Measurements from ENCODE around the gene GMPPA.

Gene GMPPA

DNA sequence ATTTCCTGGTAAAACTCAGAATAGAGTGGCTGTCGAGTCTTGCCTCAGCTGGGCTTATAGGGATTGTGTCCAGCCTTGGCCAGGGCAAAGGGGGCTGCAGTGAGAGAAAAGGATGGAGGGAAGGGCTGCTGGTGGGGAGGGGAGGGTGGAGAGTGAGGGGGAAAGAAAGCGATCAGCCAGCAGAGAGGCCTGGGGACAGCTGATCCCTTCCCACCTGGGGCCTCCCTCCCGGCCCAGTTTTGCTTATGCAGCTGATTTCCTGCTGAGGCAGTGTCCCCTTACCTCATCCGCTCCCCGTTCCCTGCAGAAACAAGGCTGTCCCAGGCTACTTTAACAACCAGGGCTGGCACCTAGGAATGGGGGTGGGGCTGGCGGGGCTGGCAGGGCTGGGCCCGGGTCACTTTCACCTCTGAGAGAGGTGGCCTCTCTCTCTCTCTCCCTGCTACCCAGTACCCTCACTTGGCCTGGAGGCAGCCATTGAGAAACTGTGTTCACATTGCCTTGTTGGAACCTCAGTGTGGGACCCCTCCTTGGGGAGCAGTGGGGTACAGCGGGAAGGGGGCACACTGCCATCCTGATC, 12.2 kb upstream of the GMPPA start:
- DNase-seq, result no peak

DNA sequence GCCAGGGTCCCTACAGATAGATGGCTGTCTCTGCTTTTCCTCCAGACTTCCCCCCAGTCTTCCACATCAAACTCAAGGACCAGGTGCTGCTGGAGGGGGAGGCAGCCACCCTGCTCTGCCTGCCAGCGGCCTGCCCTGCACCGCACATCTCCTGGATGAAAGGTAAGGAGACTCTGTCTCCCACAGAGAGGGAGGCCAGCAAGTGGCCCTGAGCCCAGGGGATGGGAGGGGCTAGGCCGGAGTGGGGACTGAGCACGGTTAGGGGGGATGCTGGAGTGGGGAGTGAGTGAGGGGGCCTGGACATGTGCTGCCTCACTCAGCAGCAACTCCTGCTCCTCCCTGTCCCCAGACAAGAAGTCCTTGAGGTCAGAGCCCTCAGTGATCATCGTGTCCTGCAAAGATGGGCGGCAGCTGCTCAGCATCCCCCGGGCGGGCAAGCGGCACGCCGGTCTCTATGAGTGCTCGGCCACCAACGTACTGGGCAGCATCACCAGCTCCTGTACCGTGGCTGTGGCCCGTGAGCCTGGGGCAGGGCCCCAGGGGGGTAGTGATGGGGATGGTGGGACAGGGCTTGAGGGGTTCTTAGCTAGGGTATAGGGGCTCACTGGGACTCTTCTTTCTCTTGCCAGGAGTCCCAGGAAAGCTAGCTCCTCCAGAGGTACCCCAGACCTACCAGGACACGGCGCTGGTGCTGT, 10.4 kb upstream of the GMPPA start:
- no peak for DNase-seq

DNA sequence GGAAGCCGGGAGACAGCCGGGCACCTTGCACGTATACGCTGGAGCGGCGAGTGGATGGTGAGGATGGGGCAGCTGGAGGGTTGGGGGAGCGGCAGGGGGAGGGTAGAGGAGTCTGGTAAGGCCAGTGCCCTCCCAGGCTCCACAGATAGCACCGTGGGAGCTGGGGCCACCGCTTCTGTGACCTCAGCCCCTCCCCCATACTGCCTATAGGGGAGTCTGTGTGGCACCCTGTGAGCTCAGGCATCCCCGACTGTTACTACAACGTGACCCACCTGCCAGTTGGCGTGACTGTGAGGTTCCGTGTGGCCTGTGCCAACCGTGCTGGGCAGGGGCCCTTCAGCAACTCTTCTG, 9.9 kb upstream of the GMPPA start:
- no peak for DNase-seq

DNA sequence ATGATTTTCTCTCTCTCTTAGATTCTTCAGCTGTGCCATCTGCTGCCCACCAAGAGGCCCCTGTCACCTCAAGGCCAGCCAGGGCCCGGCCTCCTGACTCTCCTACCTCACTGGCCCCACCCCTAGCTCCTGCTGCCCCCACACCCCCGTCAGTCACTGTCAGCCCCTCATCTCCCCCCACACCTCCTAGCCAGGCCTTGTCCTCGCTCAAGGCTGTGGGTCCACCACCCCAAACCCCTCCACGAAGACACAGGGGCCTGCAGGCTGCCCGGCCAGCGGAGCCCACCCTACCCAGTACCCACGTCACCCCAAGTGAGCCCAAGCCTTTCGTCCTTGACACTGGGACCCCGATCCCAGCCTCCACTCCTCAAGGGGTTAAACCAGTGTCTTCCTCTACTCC, 9.4 kb upstream of the GMPPA start:
- DNase-seq, result no peak

DNA sequence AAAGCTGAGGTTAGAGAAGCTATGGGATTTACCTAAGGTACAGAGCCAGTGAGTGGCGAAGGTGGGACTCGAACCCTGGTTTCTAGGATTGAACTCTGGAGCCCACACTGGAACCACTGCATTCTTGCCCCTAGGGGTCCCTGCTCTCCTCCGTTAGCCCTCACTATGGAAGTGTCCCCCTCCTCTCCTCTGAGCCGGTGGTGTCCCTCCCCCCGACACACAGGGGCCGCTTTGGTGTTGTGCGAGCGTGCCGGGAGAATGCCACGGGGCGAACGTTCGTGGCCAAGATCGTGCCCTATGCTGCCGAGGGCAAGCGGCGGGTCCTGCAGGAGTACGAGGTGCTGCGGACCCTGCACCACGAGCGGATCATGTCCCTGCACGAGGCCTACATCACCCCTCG, 8.5 kb upstream of the GMPPA start:
- no peak for DNase-seq

DNA sequence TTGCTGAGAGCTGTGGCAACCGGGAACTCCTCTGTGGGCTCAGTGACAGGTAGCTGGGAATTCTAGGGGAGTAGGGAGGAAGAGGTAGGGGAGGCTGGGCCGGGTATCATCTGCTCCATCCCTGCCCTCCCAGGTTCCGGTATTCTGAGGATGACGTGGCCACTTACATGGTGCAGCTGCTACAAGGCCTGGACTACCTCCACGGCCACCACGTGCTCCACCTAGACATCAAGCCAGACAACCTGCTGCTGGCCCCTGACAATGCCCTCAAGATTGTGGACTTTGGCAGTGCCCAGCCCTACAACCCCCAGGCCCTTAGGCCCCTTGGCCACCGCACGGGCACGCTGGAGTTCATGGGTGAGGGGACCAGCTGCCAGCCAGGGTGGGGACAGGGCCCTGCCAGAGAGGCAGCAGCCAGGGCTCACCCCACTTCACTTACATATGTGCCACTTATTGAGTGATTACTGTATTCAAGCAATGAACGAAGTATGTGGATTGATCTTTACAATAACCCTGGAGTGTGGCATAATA, 8.0 kb upstream of the GMPPA start:
- no peak for DNase-seq

DNA sequence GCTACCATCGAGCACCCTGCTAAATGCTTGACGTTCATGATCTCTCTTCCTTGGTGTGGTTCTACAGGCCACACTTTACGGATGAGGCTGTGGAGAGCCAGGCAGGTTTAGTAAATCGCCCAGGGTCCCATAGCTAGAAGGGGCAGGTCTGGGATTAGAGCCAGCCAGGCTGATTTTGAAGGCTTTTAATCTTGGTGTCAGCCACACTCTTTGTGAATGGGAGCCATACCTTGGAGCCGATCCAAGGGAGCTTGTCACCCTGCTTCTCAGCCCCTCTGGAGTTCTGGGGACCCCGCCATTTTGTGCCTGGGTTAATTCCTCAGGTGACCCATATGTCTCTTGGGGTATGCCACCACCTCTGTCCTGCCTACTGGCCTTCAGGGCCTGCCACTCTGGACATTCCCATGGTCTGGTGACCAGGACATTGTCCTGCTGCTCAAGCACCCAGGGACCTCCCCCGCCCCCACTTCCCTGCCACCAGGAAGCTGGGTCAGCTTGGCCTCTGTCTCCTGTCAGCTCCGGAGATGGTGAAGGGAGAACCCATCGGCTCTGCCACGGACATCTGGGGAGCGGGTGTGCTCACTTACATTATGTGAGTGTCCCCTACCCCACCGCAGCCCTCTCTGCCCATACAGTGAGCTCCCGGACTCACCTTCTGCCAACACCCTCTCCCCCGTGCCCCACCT, 7.3 kb upstream of the GMPPA start:
- no peak for DNase-seq

DNA sequence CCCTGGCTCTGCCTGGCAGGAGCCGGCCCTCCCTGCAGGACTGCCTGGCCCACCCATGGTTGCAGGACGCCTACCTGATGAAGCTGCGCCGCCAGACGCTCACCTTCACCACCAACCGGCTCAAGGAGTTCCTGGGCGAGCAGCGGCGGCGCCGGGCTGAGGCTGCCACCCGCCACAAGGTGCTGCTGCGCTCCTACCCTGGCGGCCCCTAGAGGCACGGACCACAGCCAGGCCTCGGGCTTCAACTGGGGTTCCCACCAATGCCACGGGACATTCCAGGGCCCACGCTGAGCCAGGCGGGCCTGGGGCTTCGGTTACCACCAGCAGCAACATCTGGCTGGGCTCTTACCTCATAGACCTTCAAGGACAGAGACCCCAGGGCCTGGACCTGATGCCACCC, 6.1 kb upstream of the GMPPA start:
- DNase-seq, result no peak

DNA sequence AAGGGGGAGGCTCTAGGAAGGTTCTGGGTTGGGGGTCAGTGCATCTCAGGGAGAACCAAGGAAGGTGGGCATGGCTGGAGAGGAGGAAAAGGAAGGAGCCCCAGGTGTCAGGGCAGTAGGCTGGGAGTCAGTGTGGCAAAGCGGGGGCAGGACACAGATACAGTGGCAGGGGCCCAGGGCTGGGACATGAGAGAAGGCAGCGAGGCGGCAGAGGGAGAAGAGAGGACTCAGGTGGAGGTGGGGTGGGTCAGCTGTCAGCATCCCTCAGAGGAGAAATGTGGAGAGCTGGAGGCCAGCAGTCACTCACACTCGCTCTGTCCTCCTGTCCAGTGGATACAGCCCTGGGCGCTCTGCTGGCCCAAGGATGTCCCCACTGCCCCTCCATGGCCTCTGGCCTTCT, 5.6 kb upstream of the GMPPA start:
- DNase-seq, result no peak

DNA sequence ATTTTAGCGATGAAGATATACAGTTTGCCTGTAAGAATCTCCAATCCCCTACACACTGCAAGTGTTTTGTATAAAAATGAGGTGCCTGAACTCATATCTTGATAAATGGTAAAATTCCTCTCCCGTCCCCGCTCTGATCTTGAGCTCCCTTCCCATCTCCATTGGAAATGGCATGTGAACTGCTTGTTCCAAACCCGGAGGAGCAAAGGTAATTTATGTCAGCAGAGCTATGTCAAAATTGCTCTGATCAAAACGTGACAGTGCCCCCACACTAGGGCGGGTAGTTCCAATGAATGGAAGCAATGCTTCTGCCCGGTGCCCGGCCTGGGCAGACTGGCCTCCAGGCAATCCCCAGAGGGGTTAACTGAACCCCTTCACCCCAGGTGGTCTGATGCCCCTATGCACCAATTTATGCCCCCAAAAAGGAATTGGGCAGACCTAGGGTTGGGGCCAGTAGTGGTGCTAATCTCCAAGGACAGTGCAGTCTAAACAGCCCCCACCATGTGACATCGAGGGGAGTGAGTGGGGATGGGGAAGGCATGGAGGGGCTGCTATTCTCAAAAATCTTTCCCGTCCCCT, 3.6 kb upstream of the GMPPA start:
- DNase-seq, result no peak

DNA sequence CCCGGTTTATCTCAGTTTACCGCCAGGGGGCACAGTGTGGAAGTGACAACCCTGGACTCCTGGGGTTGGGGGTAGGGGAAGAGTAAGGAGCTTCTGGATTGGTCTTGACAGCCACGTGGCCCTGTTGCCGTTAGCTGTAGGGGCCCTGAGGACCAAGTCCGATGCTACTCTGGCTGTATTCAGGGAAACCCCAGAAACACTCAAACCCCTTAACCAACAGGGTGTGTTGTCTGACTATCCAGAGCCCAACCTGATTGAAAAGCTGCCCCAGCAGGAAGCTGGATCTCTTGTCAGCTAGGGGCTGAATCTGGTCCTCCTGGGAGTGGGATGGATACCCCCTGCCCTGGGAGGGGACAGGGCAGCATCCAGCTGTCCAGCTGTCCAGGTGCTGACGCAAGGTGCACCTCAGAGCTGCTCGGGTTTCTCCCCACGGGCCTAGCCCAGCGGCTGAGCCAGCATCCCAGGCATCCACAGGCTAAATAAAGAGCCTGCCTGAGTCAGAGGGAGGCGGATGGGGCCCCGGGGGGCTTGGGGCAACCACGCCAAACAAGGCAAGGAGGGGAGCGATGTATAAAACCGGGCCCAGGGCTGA, 3.1 kb upstream of the GMPPA start:
- no peak for DNase-seq

DNA sequence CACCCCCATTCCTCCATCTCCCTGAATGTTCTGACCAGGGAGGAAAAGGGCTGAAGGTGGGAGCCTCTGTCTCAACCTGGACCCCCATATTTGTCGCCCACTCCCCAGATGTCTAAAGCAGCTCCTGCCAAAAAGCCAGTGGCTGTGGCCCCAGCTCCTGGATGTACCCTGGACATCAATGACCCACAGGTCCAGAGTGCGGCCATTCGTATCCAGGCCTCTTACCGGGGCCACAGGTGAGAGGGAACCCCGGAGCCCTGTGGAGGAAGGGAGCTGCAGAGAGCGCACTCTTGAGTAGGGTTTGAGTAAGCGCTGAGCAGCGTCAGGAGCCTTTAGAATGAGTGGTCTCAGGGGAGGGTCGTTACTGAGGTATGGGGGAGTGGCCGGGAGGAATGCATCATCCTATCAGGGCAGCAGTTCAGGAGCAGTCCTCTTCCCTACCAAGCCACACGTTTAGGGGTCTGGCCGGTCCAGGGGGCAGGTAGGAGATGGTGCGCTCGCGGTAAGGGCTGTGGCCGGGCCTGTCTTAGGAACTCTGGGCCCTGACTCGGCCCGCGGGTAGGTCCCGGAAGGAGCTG, 2.4 kb upstream of the GMPPA start:
- DNase-seq, result no peak

DNA sequence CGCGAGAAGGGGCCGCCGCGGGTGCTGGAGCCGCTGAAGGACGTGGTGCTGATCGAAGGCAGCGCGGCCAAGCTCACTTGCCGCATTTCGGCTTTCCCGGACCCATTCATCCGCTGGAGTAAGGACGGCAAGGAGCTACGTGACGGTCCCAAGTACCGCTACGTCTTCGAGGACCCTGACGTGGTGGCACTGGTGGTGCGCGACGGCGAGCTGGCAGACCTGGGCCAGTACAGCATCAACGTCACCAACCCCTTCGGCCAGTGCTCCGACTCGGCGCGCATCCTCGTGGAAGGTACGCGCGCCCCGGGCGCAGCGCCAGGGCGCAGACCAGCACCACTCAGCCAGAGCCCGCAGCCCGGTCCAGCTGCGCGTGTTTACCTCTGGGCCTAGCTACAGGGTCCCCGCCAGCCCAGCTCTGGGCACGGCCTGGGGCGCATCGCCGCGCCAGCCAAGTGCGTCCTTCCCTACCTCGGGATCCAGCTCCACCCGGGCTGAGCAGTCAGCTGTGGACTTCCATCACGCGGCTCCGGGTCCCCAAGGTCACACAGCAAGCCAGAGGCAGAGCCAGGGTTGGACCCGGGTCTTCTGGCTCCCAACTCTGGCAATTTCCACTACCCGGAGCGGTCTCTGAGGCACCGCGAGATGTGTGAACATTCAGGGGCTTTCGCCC, 1.7 kb upstream of the GMPPA start:
- no peak for DNase-seq

DNA sequence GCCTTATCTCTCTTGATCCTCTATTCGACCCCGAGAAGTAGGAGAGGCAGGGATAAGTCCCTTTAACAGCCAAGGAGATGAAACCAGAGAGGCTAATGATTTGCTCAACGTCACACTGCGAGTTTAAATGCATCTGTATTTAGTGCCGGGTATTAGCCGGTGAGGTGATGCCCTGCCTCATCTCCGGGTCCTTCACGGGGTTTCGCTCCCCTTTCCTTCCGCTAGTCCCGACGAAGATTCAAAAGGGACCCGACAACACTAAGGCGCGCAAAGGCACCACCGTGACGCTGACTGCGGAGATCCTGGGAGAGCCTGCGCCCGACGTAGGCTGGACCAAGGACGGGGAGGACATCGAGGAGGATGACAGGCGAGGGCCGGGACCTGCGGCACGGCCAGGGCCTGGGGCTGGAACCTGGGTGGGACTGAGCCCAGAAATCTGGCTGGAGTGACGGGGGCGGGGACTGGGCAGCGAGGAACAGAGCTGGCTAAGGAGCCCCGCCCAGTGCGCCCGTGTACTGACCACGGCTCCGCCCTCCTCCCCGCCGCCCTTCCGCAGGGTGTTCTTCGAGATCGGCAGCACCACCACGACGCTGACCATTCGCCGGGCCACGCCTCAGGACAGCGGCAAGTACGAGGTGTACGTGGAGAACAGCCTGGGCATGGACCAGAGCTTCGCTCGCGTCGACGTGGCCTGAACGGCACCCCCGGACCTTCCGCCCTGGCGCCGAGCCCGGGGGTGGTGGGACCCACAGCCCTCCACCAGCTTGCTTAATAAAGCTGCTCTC, 1.0 kb upstream of the GMPPA start:
- no peak for DNase-seq

DNA sequence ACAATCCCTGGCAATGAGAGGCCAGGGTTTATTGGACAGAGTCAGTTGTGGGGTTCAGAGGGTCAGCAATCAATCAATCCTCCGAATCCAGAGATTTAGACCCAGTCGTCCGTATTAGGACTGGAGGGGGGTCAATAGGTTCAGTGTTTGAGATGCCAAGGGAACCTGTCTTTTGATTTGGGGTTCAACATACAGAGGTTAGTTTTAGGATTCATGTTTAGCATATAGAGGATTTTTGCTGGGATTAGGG, 292 bp downstream of the GMPPA start:
- no peak for DNase-seq

DNA sequence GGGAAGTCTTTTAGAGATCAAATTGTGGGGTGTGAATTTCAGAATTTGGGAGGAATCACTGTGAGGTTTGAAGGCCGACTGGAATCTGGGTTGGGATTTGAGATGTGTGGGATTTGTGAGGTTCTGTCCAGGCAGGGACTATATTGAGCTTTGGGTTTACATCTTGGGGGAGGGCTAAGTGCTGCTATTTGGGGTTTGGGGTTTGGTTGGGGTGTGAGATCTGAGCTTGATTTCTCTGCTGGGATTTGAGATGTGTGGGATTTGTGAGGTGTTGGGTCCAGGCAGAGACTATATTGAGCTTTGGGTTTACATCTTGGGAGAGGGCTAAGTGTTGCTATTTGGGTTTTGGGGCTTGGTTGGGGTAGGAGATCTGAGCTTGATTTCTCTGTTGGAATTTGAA, 864 bp downstream of the GMPPA start:
- DNase-seq, result no peak

DNA sequence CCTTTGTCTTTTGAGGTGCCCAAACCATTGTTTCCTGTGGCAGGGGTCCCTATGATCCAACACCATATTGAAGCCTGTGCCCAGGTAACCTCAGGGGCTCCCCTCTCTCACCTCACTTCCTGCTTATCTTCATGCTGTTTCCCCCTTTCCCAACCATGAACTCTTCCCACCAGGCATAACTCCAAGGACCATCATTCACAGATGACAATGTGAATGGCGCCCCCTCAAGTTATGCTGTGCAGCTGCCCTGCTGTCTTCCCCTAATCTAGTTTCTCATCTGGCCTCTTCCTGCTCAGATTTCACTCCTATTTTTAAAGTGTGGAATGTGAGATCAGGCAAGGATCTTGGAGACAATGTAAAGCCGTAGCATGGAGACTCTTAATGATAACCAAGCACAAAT, 1.4 kb downstream of the GMPPA start:
- DNase-seq, result no peak

DNA sequence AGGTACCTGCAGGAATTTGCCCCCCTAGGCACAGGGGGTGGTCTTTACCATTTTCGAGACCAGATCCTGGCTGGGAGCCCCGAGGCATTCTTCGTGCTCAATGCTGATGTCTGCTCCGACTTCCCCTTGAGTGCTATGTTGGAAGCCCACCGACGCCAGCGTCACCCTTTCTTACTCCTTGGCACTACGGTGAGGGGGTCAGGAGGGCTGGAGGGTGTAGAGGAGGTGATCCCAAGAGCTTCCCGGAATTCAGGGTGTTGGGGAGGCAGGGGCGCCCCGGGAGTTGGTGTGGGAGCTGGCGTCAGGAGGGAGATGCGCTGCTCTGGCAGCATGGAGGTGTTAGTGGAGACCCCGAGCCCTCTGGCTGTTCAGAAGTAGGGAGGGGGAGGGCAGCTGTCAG, 3.2 kb downstream of the GMPPA start:
- DNase-seq, result no peak

DNA sequence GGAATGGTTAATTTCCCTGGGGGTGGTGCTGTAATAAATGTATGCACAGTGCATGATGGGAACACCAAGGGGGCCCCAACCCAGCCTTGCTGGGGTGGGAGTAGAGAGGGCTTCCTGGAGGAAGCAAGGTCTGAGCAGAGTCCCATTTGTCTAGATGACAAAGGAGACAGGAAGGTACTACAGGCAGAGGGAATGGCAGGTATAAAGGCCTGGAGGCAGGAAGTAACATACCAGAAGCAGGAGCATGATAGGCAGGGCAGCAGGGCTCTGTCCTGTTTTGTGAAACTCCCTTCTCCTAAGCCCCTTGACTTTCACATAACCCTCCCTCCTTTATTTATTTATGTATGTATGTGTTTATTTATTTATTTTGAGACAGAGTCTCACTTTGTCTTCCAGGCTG, 3.9 kb downstream of the GMPPA start:
- DNase-seq, result no peak

DNA sequence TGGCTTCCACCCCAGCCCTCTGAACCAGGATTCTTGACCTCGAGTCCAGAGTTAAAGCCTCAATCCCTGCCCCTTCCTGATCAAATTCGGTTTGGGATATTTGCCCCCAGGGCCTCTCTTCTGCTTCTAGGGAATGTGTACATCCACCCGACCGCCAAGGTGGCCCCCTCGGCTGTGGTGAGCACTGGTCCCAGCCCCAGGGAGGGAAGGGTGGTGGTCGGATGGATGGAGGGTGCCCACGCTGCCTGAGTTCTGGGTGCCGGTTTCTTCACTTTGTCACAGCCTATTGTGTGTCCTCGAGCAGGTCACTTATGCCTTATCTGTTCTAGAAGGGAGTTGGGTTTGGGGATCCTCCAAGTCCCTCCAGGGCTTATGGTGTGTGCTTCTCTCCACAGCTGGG, 6.9 kb downstream of the GMPPA start:
- no peak for DNase-seq

DNA sequence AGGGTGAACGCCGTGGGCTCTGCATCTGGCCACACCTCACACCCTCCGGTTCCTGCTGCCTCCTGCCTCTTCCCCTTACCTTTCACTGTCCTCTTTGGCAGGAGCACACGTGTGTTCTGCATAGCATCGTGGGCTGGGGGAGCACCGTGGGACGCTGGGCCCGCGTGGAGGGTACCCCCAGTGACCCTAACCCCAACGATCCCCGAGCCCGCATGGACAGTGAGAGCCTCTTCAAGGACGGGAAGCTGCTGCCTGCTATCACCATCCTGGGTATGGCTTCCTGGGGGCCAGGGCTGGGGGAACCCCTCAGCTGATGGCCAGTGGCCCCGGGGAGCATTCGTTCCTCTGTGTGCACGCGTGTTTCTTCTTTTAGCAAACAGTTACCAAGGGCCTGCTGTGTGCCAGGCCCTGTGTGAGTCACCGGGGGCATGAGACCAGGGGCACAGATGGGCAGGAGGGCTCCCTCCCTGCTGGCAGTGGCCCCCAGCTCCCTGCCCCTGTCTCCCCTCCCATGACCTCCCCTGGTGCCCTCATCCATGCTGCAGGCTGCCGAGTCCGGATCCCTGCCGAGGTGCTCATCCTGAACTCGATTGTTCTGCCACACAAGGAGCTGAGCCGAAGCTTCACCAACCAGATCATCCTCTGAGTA, 7.6 kb downstream of the GMPPA start:
- no peak for DNase-seq

Measured in NCI-H446 treated with DMSO at 0.1 percent for 48 hours (cell line).